Mesodermal cell (in vitro differentiated cells): Measurements from ENCODE around the gene ITGA8.
A peak's percentile ranks its signal among the peaks of the same experiment; 100 is the strongest.
"Not testable (repeated sequence)": the region's sequence is repeated elsewhere in the genome, so short reads cannot be mapped to it uniquely, and the experiment has no call there.

Experiments
- H3K27ac ChIP-seq: 2 replicates; pipeline ENCODE4 v1.7.0; 2013; ENCODE audit warnings: mild to moderate bottlenecking, low read depth, low read length, moderate library complexity; ENCODE audit not compliant: severe bottlenecking
- H3K36me3 ChIP-seq: 2 replicates; pipeline ENCODE4 v1.7.1; 2013; ENCODE audit warnings: mild to moderate bottlenecking, low read length, moderate library complexity; ENCODE audit not compliant: control insufficient read depth, insufficient read depth
- H3K4me1 ChIP-seq: one replicate; pipeline ENCODE4 v1.7.1; 2013; ENCODE audit warnings: mild to moderate bottlenecking, low read length; ENCODE audit not compliant: insufficient read depth, control insufficient read depth, poor library complexity, severe bottlenecking
- H3K4me3 ChIP-seq: 2 replicates; pipeline ENCODE4 v1.7.0; 2013; ENCODE audit warnings: low read length, control low read depth, mild to moderate bottlenecking; ENCODE audit not compliant: insufficient read depth, poor library complexity, severe bottlenecking; ENCODE audit errors: extremely low read depth
- H3K9me3 ChIP-seq: 2 replicates; pipeline ENCODE4 v1.7.1; 2013; ENCODE audit warnings: mild to moderate bottlenecking, low read length, moderate library complexity; ENCODE audit not compliant: control insufficient read depth
- WGBS, 2 experiments: methylation state at CpG; one replicate each; pipeline ENCODE4 v1.1.5; 2013; ENCODE audit warnings: missing lambda C conversion rate in 2 of 2; ENCODE audit not compliant: insufficient coverage in 2 of 2; 5-methylcytosine and 5-hydroxymethylcytosine counted together

ITGA8 gene

DNA sequence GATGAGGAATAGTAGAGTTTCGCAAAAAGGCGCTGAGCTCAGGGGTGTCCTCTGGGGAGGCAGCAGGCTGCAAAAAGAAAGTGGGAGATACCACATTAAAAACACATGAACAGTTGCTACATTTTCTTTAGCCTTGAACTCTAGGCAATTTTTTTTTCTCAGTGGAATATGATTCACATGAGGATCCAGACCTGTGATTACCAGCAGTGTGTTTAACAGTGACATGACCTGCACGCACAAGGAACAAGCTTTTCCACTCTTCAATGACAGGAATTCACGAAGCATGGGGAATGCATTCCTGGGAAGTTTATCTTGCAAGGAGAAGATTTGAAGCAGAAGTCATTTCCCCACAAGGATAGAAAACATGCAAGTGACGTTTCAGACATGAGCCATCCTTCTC, 161.6 kb downstream of the ITGA8 start:
- no peaks in the 10 kb centered on the region for H3K36me3 ChIP-seq
- 92 to 100% methylated on average over 1 to 2 of the region's 5 CpGs for WGBS, 2 experiments
- H3K4me3 ChIP-seq = no peak overlapping the region
- H3K9me3 ChIP-seq = no peaks in the 10 kb centered on the region
- H3K4me1 ChIP-seq = peaks cover 13% of the 10 kb centered on the region
- H3K27ac ChIP-seq = peak overlapping the region; percentile 62

DNA sequence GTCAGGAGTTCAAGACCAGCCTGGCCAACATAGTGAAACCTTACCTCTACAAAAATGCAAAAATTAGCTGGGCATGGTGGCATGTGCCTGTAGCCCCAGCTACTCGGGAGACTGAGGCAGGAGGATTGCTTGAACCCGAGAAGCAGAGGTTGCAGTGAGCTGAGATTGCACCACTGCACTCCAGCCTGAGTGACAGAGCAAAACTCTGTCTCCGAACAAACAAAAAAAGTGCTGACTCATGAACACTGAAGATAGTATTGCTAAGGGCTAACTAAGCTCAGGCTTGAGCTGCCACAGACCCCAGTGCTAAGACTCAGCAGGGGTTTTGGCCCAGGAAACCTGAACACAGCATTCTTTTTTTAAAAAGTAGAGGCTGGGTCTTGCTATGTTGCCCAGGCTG, 162.6 kb downstream of the ITGA8 start:
- H3K4me3 ChIP-seq, H3K27ac ChIP-seq, H3K36me3 ChIP-seq, H3K9me3 ChIP-seq: not testable (repeated sequence)
- peaks cover 13% of the 10 kb centered on the region for H3K4me1 ChIP-seq
- WGBS, 2 experiments = 89 to 96% methylated on average over 3 of the region's 3 CpGs

DNA sequence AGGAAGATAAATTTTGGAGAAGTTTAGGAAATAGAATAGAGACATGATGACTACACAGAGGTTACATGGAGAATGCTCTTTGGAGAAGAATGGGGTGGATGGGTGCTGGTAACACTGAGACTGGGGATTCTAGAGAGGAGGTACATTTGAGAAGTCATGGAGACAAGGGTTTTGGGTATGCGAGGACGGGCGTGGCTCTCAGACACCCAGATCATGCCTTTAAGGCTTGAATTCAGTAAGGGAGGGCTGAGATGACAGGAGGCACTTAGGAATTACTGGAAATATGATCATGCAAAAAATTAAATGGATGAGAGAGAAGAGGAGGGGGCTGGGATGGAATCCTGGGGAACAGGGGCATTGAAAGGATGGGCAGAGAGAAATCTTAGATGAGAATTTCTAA, 168.8 kb downstream of the ITGA8 start:
- no peak overlapping the region for H3K4me3 ChIP-seq
- no peaks in the 10 kb centered on the region for H3K9me3 ChIP-seq
- 93 to 100% methylated on average over 3 of the region's 3 CpGs for WGBS, 2 experiments
- H3K27ac ChIP-seq = no peak overlapping the region
- H3K36me3 ChIP-seq = no peaks in the 10 kb centered on the region
- no peaks in the 10 kb centered on the region for H3K4me1 ChIP-seq

DNA sequence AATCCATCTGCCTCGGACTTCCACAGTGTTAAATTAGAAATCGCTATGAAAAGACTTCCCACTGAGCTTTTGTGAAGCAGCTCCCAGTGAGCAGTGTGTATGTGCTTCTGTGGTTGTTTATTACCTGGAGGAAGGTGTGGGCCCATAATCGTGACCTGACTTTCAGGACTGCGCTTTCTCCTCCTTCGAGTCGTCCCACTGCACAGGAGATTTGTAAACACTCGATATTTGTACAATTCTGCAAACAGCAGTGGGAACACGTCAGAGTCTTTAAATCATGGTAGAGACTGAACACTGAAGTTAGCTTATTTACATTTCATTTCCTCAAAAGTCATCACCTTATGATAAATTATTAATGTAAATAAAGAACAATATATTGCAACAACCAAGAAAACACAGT, 171.4 kb downstream of the ITGA8 start:
- Histone ChIP-seq H3K36me3 (no peaks in the 10 kb centered on the region), H3K9me3 (no peaks in the 10 kb centered on the region), H3K4me1 (no peaks in the 10 kb centered on the region), H3K4me3 (no peak overlapping the region), H3K27ac (no peak overlapping the region)
- WGBS, 2 experiments = 82 to 83% methylated on average over 5 to 6 of the region's 8 CpGs

DNA sequence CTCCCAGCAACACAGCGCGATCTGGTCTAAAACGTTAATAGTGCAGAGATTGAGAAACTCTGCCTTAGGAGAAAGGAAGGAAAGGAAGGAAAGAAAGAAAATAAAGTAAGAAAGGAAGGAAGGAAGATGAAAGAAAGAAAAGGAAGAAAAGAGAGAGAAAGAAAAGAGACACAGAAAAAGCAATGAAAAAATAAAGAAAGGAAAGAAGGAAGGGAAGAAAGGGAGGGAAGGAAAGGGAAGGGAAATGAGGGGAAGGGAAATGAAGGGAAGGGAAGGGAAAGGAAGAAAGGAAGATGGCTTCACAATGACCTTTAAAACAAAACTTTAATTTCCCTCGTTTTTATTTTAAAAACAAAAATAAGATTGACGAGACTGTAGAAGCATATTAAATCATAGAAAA, 173.1 kb downstream of the ITGA8 start:
- Histone ChIP-seq H3K4me1 (no peaks in the 10 kb centered on the region), H3K9me3 (no peaks in the 10 kb centered on the region), H3K27ac (no peak overlapping the region), H3K36me3 (no peaks in the 10 kb centered on the region), H3K4me3 (no peak overlapping the region)
- WGBS, 2 experiments = 94 to 97% methylated on average over 3 of the region's 5 CpGs

DNA sequence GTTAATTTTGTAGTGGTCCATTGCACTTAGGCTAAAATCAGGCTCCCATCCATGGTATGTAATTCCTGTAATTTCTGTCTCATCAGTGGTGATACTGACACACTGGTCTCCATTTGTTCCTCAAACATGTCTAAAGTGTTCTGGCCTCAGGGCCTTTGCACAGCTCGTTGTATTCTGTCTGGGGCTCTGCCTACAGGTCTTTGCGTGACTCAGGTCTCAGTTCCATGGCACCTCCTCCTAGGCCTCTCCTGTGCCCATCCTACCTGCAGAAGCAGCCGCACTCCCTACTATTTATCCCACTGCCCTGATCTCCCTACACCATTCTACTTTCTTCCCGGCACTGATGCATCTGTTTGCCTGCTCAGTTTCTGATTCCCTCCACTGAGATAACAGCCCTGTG, 173.8 kb downstream of the ITGA8 start:
- H3K36me3 ChIP-seq = no peaks in the 10 kb centered on the region
- WGBS, 2 experiments = 89 to 90% methylated on average over 3 to 4 of the region's 4 CpGs
- H3K4me3 ChIP-seq = no peak overlapping the region
- H3K27ac ChIP-seq = no peak overlapping the region
- H3K9me3 ChIP-seq = no peaks in the 10 kb centered on the region
- H3K4me1 ChIP-seq = no peaks in the 10 kb centered on the region

DNA sequence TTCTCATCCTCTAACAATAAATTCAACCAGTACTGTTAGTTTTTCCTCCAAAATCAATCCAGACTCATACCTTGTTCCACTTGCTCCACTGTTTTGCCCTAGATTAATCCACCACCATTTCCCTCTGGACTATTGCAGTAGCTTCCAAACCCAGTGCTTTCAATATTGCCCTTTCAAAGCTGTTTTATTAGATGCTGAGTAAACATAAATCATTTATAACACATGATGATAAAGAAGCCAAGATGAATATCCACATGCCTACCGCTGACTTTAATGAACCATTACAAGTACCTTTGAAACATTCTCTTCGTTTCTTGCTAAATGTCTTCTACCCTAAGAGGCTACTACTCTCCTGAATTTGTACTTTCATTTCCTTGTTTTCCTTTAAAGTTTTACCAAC, 174.5 kb downstream of the ITGA8 start:
- H3K4me1 ChIP-seq = no peaks in the 10 kb centered on the region
- 83 to 100% methylated on average over 1 of the region's 2 CpGs for whole genome bisulfite sequencing, 2 experiments
- H3K4me3 ChIP-seq = no peak overlapping the region
- H3K9me3 ChIP-seq = no peaks in the 10 kb centered on the region
- H3K36me3 ChIP-seq = no peaks in the 10 kb centered on the region
- H3K27ac ChIP-seq = no peak overlapping the region

DNA sequence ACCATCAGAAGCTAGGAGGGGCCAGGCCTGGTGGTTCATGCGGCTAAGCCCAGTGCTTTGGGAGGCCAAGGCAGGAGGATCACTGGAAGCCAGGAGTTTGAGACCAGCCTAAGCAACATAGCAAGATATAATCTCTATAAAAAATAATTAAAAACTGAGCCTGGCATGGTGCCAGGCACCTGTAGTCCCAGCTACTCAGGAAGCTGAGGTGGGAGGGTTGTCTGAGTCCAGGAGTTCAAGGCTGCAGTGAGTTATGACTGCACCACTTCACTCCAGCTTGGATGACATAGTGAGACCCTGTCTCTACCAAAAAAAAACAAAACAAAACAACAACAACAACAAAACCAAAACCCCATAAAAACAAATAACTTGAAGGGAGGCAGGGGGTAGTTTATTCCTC, 175.7 kb downstream of the ITGA8 start:
- no peaks in the 10 kb centered on the region for H3K4me1 ChIP-seq
- H3K36me3 ChIP-seq = no peaks in the 10 kb centered on the region
- no peak overlapping the region for H3K27ac ChIP-seq
- H3K9me3 ChIP-seq = no peaks in the 10 kb centered on the region
- 83 to 100% methylated on average over 1 of the region's 1 CpG for WGBS, 2 experiments
- H3K4me3 ChIP-seq = no peak overlapping the region

DNA sequence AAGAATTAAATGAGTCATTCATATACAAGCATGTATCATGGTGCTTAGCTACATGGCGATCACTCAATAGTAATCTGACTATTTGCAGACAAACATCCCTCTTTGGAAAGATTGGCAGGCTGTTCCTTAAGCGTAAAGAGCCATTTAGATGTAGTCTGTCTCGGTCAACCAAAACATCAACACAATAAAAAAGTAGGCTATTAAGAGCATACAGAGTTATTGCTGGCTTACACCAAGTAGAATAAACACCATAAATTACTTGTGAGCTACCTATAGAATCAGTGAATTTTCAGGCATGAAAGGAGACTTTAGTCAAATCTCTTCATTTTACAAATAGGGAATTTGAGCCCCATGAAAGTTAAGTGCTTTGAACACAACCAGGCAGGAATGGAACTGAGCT, 176.9 kb downstream of the ITGA8 start:
- Histone ChIP-seq H3K4me1 (no peaks in the 10 kb centered on the region), H3K4me3 (no peak overlapping the region), H3K9me3 (no peaks in the 10 kb centered on the region), H3K27ac (no peak overlapping the region), H3K36me3 (no peaks in the 10 kb centered on the region)
- 80% methylated on average over 1 of the region's 3 CpGs; no CpG with 5 or more reads in 1 of the 2 experiments for WGBS, 2 experiments

DNA sequence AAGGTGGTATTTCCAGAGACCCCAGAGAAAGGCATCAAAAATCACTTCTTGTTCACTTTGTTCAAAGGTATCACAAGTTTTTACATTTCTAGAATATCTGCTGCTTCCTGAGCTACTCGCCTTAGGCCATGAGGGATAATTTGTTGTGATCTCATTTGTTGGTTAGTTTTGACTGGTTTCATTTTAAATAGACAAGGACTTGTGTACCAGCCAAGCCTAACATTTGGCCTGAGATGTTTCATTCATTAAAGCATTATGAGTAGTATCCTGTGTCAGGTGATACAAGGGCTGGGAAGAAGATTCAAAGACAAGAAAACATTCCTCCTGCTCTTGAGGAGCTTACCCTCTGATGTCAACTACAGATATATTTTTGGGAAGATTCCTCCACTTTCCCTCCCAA, 178.3 kb downstream of the ITGA8 start:
- H3K4me3 ChIP-seq = no peak overlapping the region
- no peaks in the 10 kb centered on the region for H3K9me3 ChIP-seq
- no peaks in the 10 kb centered on the region for H3K36me3 ChIP-seq
- H3K4me1 ChIP-seq = no peaks in the 10 kb centered on the region
- H3K27ac ChIP-seq = no peak overlapping the region
- WGBS, 2 experiments = 83% methylated on average over 1 of the region's 1 CpG; no CpG with 5 or more reads in 1 of the 2 experiments

DNA sequence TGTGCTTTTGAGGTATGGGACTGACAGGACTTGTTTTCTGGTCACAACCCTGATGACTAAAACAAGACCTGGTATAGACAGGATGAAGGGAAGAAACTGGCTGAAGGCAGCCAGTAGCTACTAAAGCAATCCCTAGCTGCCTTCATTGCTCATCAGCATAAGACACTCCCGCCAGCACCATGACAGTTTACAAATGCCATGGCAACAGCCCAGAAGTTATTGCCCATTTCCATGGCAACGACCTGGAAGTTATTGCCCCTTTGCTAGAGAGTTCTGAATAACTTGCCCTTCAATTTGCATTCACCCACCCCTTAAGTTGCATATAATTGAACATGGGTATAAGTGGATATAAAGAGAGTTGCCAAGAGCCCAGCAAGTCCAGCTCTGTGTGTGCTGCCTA, 179.0 kb downstream of the ITGA8 start:
- Histone ChIP-seq H3K4me3 (no peak overlapping the region), H3K9me3 (no peaks in the 10 kb centered on the region), H3K36me3 (no peaks in the 10 kb centered on the region), H3K27ac (no peak overlapping the region), H3K4me1 (no peaks in the 10 kb centered on the region)
- WGBS, 2 experiments = 80% methylated on average over 2 of the region's 2 CpGs; no CpG with 5 or more reads in 1 of the 2 experiments
